Heart right ventricle (tissue), 16 donors: Measurements from ENCODE around the gene FABP3. TPM values are rescaled to one million over a fixed set of nuclear protein-coding genes. Genes with fewer than 3 reads are reported as not detected.
A peak's percentile ranks its signal among the peaks of the same experiment; 100 is the strongest.

Experiments
- ATAC-seq, 8 donors: fragments of 200-7000 bp; cut with Tn5 transposase; one replicate each; pipeline ENCODE4 v1.9.1; 2020; ENCODE audit warnings: mild to moderate bottlenecking in 8 of 8, moderate library complexity in 8 of 8, moderate number of reproducible peaks in 1 of 8
- DNase-seq, 2 donors: peaks; one replicate each; pipeline ENCODE4 v3.0.0-alpha.2; 2020
- H3K27ac ChIP-seq, 10 donors: fragments of 200-600 bp; sonication (generic) in 2 of 10; one replicate each; pipeline versions ENCODE4 v1.5.0 to v1.8.0; 2020 to 2022; ENCODE audit warnings: mild to moderate bottlenecking in 3 of 10
- H3K27me3 ChIP-seq, 7 donors: fragments of 200-600 bp; one replicate each; pipeline ENCODE4 v1.8.0; 2021 to 2022; ENCODE audit warnings: mild to moderate bottlenecking in 2 of 7
- H3K36me3 ChIP-seq, 9 donors: fragments of 200-600 bp; sonication (generic) in 1 of 9; one replicate each; pipeline versions ENCODE4 v1.5.0 to v1.8.0; 2020 to 2022; ENCODE audit warnings: mild to moderate bottlenecking in 2 of 9
- H3K4me1 ChIP-seq, 9 donors: fragments of 200-600 bp; sonication (generic) in 1 of 9; one replicate each; pipeline versions ENCODE4 v1.5.0 to v1.8.0; 2020 to 2022; ENCODE audit warnings: mild to moderate bottlenecking in 4 of 9
- H3K4me3 ChIP-seq, 10 donors: fragments of 200-600 bp; sonication (generic) in 2 of 10; one replicate each; pipeline versions ENCODE4 v1.5.0 to v1.8.0; 2020 to 2022; ENCODE audit warnings: mild to moderate bottlenecking in 7 of 10, moderate library complexity in 2 of 10
- H3K9me3 ChIP-seq, 11 donors: fragments of 200-600 bp in 10 of 11; sonication (generic) in 2 of 11; one replicate each; pipeline versions ENCODE4 v1.5.0 to v1.8.0; 2013 to 2022; ENCODE audit warnings: mild to moderate bottlenecking in 2 of 11, control low read depth in 1 of 11, moderate library complexity in 1 of 11
- CTCF ChIP-seq, 9 donors: fragments of 200-600 bp; sonication (generic) in 2 of 9; IDR thresholded peaks; one replicate each; pipeline versions ENCODE4 v1.5.0 to v1.8.0; 2021 to 2022; ENCODE audit warnings: antibody characterized with exemption in 9 of 9, mild to moderate bottlenecking in 5 of 9, moderate library complexity in 1 of 9
- WGBS, 2 donors: extraction: QIAGEN DNeasy Blood & Tissue Kit; methylation state at CpG; one replicate each; pipeline ENCODE4 v1.1.7; 2013; ENCODE audit warnings: inconsistent platforms in 1 of 2; 5-methylcytosine and 5-hydroxymethylcytosine counted together
- intact Hi-C, 10 donors: fragments of 100-400 bp; cut with DNase I; formaldehyde crosslinking; loops; one replicate each; pipeline versions ENCODE4 v1.11.1 to v1.14.2; 2022
- polyA plus RNA-seq, 2 donors: library from polyadenylated mRNA; stranded (reverse); fragments of 200-250 nt; gene quantifications; one replicate each; pipeline ENCODE4 v1.2.3, GENCODE V29; 2013
- total RNA-seq, 10 donors: library from RNA; stranded (reverse); fragmentation: NEBNext Ultra II Directional in 3 of 10; extraction: Animal tissue kit (Norgen Biotek cat#: 25700) in 3 of 10; gene quantifications; one replicate each; pipeline versions ENCODE4 v1.2.1 to v1.2.4, GENCODE V29; 2021 to 2023
- donor health status: Arrhythmogenic right ventricular cardiomyopathy.
- donor health status: ischemic (EF 13 %, LVEDD 7.1; RV severe dilation, severe dysfunction).
- donor health status: healthy with polysubstance abuse.
- donor health status: DM: no; HTN: yes; CAD: no.
- donor health status: DM: no; HTN: no; CAD: no.
- donor health status: ischemic (EF 25% LVEDD 6.9; RV normal size, moderate dysfunction).
- donor health status: ischemic (EF 25% LVEDD 5.7; RV mildly dilated, moderate dysfunction).
- donor health status: healthy.
- donor health status: DM: yes; HTN: yes; CAD: no.
- donor health status: Ischemic cardiomyopathy.
- donor health status: ischemic (EF 35%, LVEDD 5.7; RV mildly dilated, moderate dysfunction).
- donor health status: nonischemic (EF 11% LVEDD 7.7; RV severe dilation, severe dysfunction).
- donor health status: DM: yes; HTN: yes; CAD: no.
- donor health status: PGD.
- donor health status: ischemic (EF 29% LVEDD 5.4; RV normal size, mild dysfunction).
- donor health status: nonischemic (EF 23%, LVEDD 6.1; RV moderate dilation, normal function).

Gene FABP3
- total and polyA plus RNA-seq, 12 donors = 2,977 to 6,968 (median 5,058) TPM

- TF ChIP-seq CTCF (IDR thresholded peaks at IDR 0.05) = no peak
- peaks cover 0 to 50% (median 10%) of the 10 kb centered on the region in 9 donors for H3K4me1 ChIP-seq
- H3K36me3 ChIP-seq = no peaks in the 10 kb centered on the region
- peak overlapping the region in 7 of 10 donors; percentile 78 to 92 (median 88) for H3K27ac ChIP-seq
- ATAC-seq (no peak), DNase-seq (no peak)
- H3K4me3 ChIP-seq = no peak overlapping the region
- no peaks in the 10 kb centered on the region for H3K9me3 ChIP-seq
- 71 to 85% methylated on average over 1 of the region's 1 CpG for WGBS, 2 donors
- no peaks in the 10 kb centered on the region for H3K27me3 ChIP-seq
- intact Hi-C loops = no loop called here
These were observed 11.1 kb upstream of the FABP3 start for GRCh38 chr1:31383967-31384366.

GRCh38 chr1:31382379-31382989 lies 9.6 kb upstream of the FABP3 start:
- DNase-seq = peak; percentile 42 to 45
- no peaks in the 10 kb centered on the region for H3K27me3 ChIP-seq
- intact Hi-C loops = no loop called here
- H3K36me3 ChIP-seq = no peaks in the 10 kb centered on the region
- peaks cover 0 to 50% (median 10%) of the 10 kb centered on the region in 9 donors for H3K4me1 ChIP-seq
- H3K9me3 ChIP-seq = no peaks in the 10 kb centered on the region
- 58 to 59% methylated on average over 3 of the region's 3 CpGs for WGBS, 2 donors
- peak; percentile 50 to 86 (median 76) for ATAC-seq
- H3K4me3 ChIP-seq = no peak overlapping the region
- H3K27ac ChIP-seq = peak overlapping the region; percentile 66 to 92 (median 84)
- no peak for TF ChIP-seq CTCF (IDR thresholded peaks at IDR 0.05)

- peak; percentile 68 to 92 (median 88) for ATAC-seq
- no peak for TF ChIP-seq CTCF (IDR thresholded peaks at IDR 0.05)
- peak; percentile 28 to 68 for DNase-seq
- no peaks in the 10 kb centered on the region for H3K27me3 ChIP-seq
- H3K36me3 ChIP-seq = no peaks in the 10 kb centered on the region
- H3K4me1 ChIP-seq = peaks cover 0 to 50% (median 10%) of the 10 kb centered on the region in 9 donors
- no peaks in the 10 kb centered on the region for H3K9me3 ChIP-seq
- intact Hi-C loops = no loop called here
- peak overlapping the region; percentile 66 to 92 (median 84) for H3K27ac ChIP-seq
- no peak overlapping the region for H3K4me3 ChIP-seq
- 45 to 53% methylated on average over 6 of the region's 6 CpGs for WGBS, 2 donors
These were observed 8.8 kb upstream of the FABP3 start for GRCh38 chr1:31381394-31382294.

- H3K9me3 ChIP-seq = no peaks in the 10 kb centered on the region
- no peaks in the 10 kb centered on the region for H3K36me3 ChIP-seq
- H3K4me3 ChIP-seq = no peak overlapping the region
- ATAC-seq (peak in 1 of 8 donors; percentile 26), DNase-seq (peak in 1 of 2 donors; percentile 27)
- 46 to 57% methylated on average over 3 of the region's 3 CpGs for WGBS, 2 donors
- peak overlapping the region in 9 of 10 donors; percentile 11 to 92 (median 86) for H3K27ac ChIP-seq
- peaks cover 0 to 55% (median 10%) of the 10 kb centered on the region in 9 donors for H3K4me1 ChIP-seq
- intact Hi-C loops = no loop called here
- H3K27me3 ChIP-seq = no peaks in the 10 kb centered on the region
- no peak for TF ChIP-seq CTCF (IDR thresholded peaks at IDR 0.05)
These were observed 7.3 kb upstream of the FABP3 start for GRCh38 chr1:31380181-31380580.
